Left lung (tissue), 10 donors: ENCODE data around the gene MUC3A. TPM values are rescaled to one million over a fixed set of nuclear protein-coding genes. Genes with fewer than 3 reads are reported as not detected.

Experiments
- ATAC-seq: fragments of 200-7000 bp; cut with Tn5 transposase; one replicate; pipeline ENCODE4 v1.9.1; 2020; ENCODE audit warnings: moderate library complexity
- DNase-seq, 4 donors: peaks; one replicate each; pipeline ENCODE4 v3.0.0-alpha.2; 2013 to 2020
- H3K27ac ChIP-seq, 2 donors: fragments of 200-600 bp; sonication (generic) in 1 of 2; one replicate each; pipeline versions ENCODE4 v1.5.0 to v1.8.0; 2020 to 2021
- H3K27me3 ChIP-seq, 2 donors: fragments of 200-600 bp; sonication (generic) in 1 of 2; one replicate each; pipeline versions ENCODE4 v1.5.0 to v1.8.0; 2020 to 2021
- H3K36me3 ChIP-seq, 2 donors: fragments of 200-600 bp; sonication (generic) in 1 of 2; one replicate each; pipeline versions ENCODE4 v1.5.0 to v1.8.0; 2020 to 2021
- H3K4me1 ChIP-seq, 2 donors: fragments of 200-600 bp; one replicate each; pipeline ENCODE4 v1.8.0; 2021
- H3K4me3 ChIP-seq, 2 donors: fragments of 200-600 bp; sonication (generic) in 1 of 2; one replicate each; pipeline versions ENCODE4 v1.5.0 to v1.8.0; 2020 to 2021; ENCODE audit warnings: mild to moderate bottlenecking in 1 of 2
- H3K9me3 ChIP-seq, 2 donors: fragments of 200-600 bp; sonication (generic) in 1 of 2; one replicate each; pipeline versions ENCODE4 v1.5.0 to v1.8.0; 2020 to 2021
- intact Hi-C, 2 donors: fragments of 100-400 bp; cut with DNase I; formaldehyde crosslinking; loops; one replicate each; pipeline versions ENCODE4 v1.11.2 to v1.14.2; 2022
- polyA plus RNA-seq, 6 donors: library from polyadenylated mRNA; unstranded; fragments of 120-200 nt; gene quantifications; one replicate each; pipeline ENCODE4 v1.2.1, GENCODE V29; 2013; ENCODE audit not compliant: insufficient read length in 6 of 6
- total RNA-seq, 2 donors: library from RNA; stranded (reverse); fragmentation: NEBNext Ultra II Directional; extraction: Animal tissue kit (Norgen Biotek cat#: 25700); gene quantifications; one replicate each; pipeline ENCODE4 v1.2.1, GENCODE V29; 2021
- TF ChIP-seq, protein P1 (sequence below), 2 donors: fragments of 200-600 bp; sonication (generic) in 1 of 2; IDR thresholded peaks; one replicate each; pipeline versions ENCODE4 v1.5.0 to v1.8.0; 2021; ENCODE audit warnings: antibody characterized with exemption in 2 of 2
- donor health status: DM: no; HTN: yes; CAD: no.
- donor health status: DM: no; HTN: no; CAD: no.

MUC3A gene
- total and polyA plus RNA-seq, 8 donors, result 0.37 to 3.6 (median 0.61) TPM

GRCh38 chr7:100965045-100965722, 15.8 kb downstream of the MUC3A start:
- peaks cover 7 to 19% of the 10 kb centered on the region in 2 donors for H3K4me1 ChIP-seq
- peak overlapping the region in 1 of 2 donors; percentile 35 for H3K4me3 ChIP-seq
- no peaks in the 10 kb centered on the region for H3K9me3 ChIP-seq
- H3K27me3 ChIP-seq, result peaks cover 41 to 88% of the 10 kb centered on the region in 2 donors
- H3K36me3 ChIP-seq, result no peaks in the 10 kb centered on the region
- no peak overlapping the region for H3K27ac ChIP-seq
- ATAC-seq, result no peak
- no peak for DNase-seq
- intact Hi-C loops, result no loop called here
- TF ChIP-seq, protein P1, sequence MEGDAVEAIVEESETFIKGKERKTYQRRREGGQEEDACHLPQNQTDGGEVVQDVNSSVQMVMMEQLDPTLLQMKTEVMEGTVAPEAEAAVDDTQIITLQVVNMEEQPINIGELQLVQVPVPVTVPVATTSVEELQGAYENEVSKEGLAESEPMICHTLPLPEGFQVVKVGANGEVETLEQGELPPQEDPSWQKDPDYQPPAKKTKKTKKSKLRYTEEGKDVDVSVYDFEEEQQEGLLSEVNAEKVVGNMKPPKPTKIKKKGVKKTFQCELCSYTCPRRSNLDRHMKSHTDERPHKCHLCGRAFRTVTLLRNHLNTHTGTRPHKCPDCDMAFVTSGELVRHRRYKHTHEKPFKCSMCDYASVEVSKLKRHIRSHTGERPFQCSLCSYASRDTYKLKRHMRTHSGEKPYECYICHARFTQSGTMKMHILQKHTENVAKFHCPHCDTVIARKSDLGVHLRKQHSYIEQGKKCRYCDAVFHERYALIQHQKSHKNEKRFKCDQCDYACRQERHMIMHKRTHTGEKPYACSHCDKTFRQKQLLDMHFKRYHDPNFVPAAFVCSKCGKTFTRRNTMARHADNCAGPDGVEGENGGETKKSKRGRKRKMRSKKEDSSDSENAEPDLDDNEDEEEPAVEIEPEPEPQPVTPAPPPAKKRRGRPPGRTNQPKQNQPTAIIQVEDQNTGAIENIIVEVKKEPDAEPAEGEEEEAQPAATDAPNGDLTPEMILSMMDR (IDR thresholded peaks at IDR 0.05), result no peak

- TF ChIP-seq, protein P1 (IDR thresholded peaks at IDR 0.05), result peak; percentile 51 to 79
- H3K4me1 ChIP-seq, result peaks cover 7 to 19% of the 10 kb centered on the region in 2 donors
- no peaks in the 10 kb centered on the region for H3K9me3 ChIP-seq
- H3K4me3 ChIP-seq, result peak overlapping the region in 1 of 2 donors; percentile 35
- no peak overlapping the region for H3K27ac ChIP-seq
- peak in 3 of 4 donors; percentile 68 to 94 (median 71) for DNase-seq
- ATAC-seq, result peak; percentile 94
- H3K27me3 ChIP-seq, result peaks cover 41 to 84% of the 10 kb centered on the region in 2 donors
- H3K36me3 ChIP-seq, result no peaks in the 10 kb centered on the region
- intact Hi-C loops, result no loop called here
These were observed 16.6 kb downstream of the MUC3A start for GRCh38 chr7:100965723-100966541.

DNA sequence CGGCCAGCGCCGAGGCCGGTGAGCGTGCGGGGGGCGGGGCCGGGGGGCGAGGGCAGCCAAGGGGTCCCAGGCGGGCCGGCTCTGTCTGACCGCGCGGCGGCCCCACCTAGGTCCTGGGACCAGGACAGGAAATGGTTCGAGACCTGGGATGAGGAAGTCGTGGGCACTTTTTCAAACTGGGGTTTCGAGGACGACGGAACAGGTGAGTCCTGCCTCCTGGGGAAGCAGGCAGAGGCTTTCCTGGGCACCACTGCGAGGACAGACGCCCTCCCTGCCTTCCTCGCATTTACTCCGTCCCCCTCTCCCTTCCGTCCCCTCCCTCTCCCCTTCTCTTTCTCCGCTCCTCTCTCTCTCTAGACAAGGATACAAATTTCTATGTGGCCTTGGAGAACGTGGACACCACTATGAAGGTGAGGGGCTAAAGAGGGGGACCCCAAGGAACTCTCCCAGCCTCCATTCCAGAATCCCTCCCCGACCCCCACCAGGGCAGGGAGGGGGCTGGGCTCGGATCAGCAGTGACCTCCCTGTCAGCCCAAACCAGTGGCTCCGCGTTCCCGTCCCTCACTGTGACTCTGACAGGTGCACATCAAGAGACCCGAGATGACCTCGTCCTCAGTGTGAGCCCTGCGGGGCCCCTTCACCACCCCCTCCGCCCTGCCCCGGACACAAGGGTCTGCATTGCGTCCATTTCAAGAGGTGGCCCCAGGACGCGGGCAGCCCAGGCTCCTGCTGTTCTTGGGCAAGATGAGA, 17.4 kb downstream of the MUC3A start:
- Histone ChIP-seq H3K36me3 (no peaks in the 10 kb centered on the region), H3K27ac (no peak overlapping the region), H3K27me3 (peaks cover 41 to 82% of the 10 kb centered on the region in 2 donors), H3K4me3 (peak overlapping the region in 1 of 2 donors; percentile 35), H3K4me1 (peaks cover 7 to 19% of the 10 kb centered on the region in 2 donors), H3K9me3 (no peaks in the 10 kb centered on the region)
- peak in 1 of 4 donors; percentile 84 for DNase-seq
- intact Hi-C loops, result no loop called here
- TF ChIP-seq, protein P1 (IDR thresholded peaks at IDR 0.05), result no peak
- no peak for ATAC-seq

- Histone ChIP-seq H3K27ac (no peak overlapping the region), H3K36me3 (no peaks in the 10 kb centered on the region), H3K9me3 (no peaks in the 10 kb centered on the region), H3K4me3 (no peak overlapping the region), H3K27me3 (peaks cover 41 to 84% of the 10 kb centered on the region in 2 donors), H3K4me1 (peaks cover 7 to 19% of the 10 kb centered on the region in 2 donors)
- intact Hi-C loops, result no loop called here
- TF ChIP-seq, protein P1 (IDR thresholded peaks at IDR 0.05), result no peak
- ATAC-seq, result no peak
- DNase-seq, result no peak
These were observed 18.0 kb downstream of the MUC3A start for GRCh38 chr7:100967292-100967863.
